Endothelial cell of umbilical vein (primary cell): ENCODE data around the gene GJB1. TPM values are rescaled to one million over a fixed set of nuclear protein-coding genes. Genes with fewer than 3 reads are reported as not detected.

Experiments used
- BruUV-seq: library from RNA; stranded (reverse); fragments of 400-500 nt; replicated peaks from 2 replicates; lab custom pipeline; 2021; lab: Mats Ljungman, UMichigan
- CTCF ChIA-PET: fragments of 300-600, 350-600 bp; sonication (Branson Sonifier 250); formaldehyde crosslinking; loops from one replicate; lab custom pipeline; 2021; ENCODE audit warnings: antibody characterized with exemption, inconsistent platforms; lab: Charles Lee
- POLR2A ChIA-PET: fragments of 300-600, 350-600 bp; sonication (Branson Sonifier 250); formaldehyde crosslinking; loops from one replicate; lab custom pipeline; 2021; ENCODE audit warnings: antibody characterized with exemption, inconsistent platforms; lab: Charles Lee
- DNase-seq: peaks from one replicate; pipeline ENCODE4 v3.0.0-alpha.2; 2011; ENCODE audit warnings: low read depth, low spot score
- FAIRE-seq: peaks from 2 replicates; lab custom pipeline; 2011; peaks lifted over from hg19 to GRCh38; lab: Jason Lieb, UNC
- H2AFZ ChIP-seq: 2 replicates; pipeline ENCODE4 v1.6.0; 2012; ENCODE audit warnings: low read depth, low read length, control low read depth, inconsistent platforms
- H3K27ac ChIP-seq: 2 replicates; pipeline ENCODE4 v1.5.1; 2011; ENCODE audit warnings: low read depth, mild to moderate bottlenecking, control low read depth, low read length, moderate library complexity; ENCODE audit not compliant: insufficient read depth
- H3K27me3 ChIP-seq, 2 experiments: 2 replicates each; pipeline versions ENCODE4 v1.6.0 to v1.6.1; 2011; ENCODE audit warnings: low read length in 2 of 2, mixed read lengths in 1 of 2; ENCODE audit not compliant: control insufficient read depth in 2 of 2, insufficient read depth in 2 of 2
- H3K36me3 ChIP-seq, 2 experiments: 2 replicates in 1 of 2; 3 replicates in 1 of 2; pipeline ENCODE4 v1.5.1; 2011; ENCODE audit warnings: low read length in 2 of 2, mild to moderate bottlenecking in 1 of 2, moderate library complexity in 1 of 2; ENCODE audit not compliant: control insufficient read depth in 2 of 2, insufficient read depth in 2 of 2; ENCODE audit errors: extremely low read depth in 1 of 2
- H3K4me1 ChIP-seq: 3 replicates; pipeline ENCODE4 v1.5.1; 2011; ENCODE audit warnings: mild to moderate bottlenecking, low read length; ENCODE audit not compliant: control insufficient read depth, insufficient read depth; ENCODE audit errors: extremely low read depth
- H3K4me2 ChIP-seq: 2 replicates; pipeline ENCODE4 v1.6.1; 2011; ENCODE audit warnings: low read length, control low read depth, mixed read lengths; ENCODE audit not compliant: insufficient read depth
- H3K4me3 ChIP-seq, 3 experiments: fragments of 200-600 bp in 1 of 3; sonication (generic), shearing (Covaris generic) in 1 of 3; replicated peaks in 1 of 3; 2 replicates each; pipeline ENCODE4 v1.5.1; 2011 to 2016; ENCODE audit warnings: control low read depth in 3 of 3, low read length in 3 of 3, mild to moderate bottlenecking in 2 of 3, inconsistent platforms in 1 of 3, low read depth in 1 of 3, moderate library complexity in 1 of 3; ENCODE audit not compliant: insufficient read depth in 1 of 3
- H3K79me2 ChIP-seq: 2 replicates; pipeline ENCODE4 v1.6.0; 2012; ENCODE audit warnings: low read length, inconsistent platforms; ENCODE audit not compliant: control insufficient read depth, insufficient read depth
- H3K9ac ChIP-seq: replicated peaks from 2 replicates; pipeline ENCODE3; 2011; ENCODE audit warnings: low read length, control low read depth; ENCODE audit not compliant: insufficient read depth; ENCODE audit errors: extremely low read depth
- H3K9me1 ChIP-seq: replicated peaks from 3 replicates; pipeline ENCODE4 v1.6.0; 2011; ENCODE audit warnings: mild to moderate bottlenecking, low read length; ENCODE audit not compliant: control insufficient read depth, insufficient read depth; ENCODE audit errors: extremely low read depth
- H3K9me3 ChIP-seq: replicated peaks from 2 replicates; pipeline ENCODE4 v1.5.1; 2012; ENCODE audit warnings: low read length, inconsistent platforms; ENCODE audit not compliant: control insufficient read depth, insufficient read depth
- H4K20me1 ChIP-seq: replicated peaks from 2 replicates; pipeline ENCODE3; 2011; ENCODE audit warnings: mild to moderate bottlenecking, low read length; ENCODE audit not compliant: control insufficient read depth, insufficient read depth; ENCODE audit errors: extremely low read depth
- CTCF ChIP-seq, 2 donors: IDR thresholded peaks; 1 replicate in 1 of 2; 2 replicates in 1 of 2; pipeline ENCODE4 v1.5.1; 2011; ENCODE audit warnings: low read length in 2 of 2, mild to moderate bottlenecking in 2 of 2, moderate library complexity in 2 of 2, control low read depth in 1 of 2, inconsistent platforms in 1 of 2, low read depth in 1 of 2; ENCODE audit not compliant: insufficient read depth in 1 of 2; ENCODE audit errors: extremely low read depth in 1 of 2
- EZH2 ChIP-seq: IDR thresholded peaks from 2 replicates; pipeline ENCODE4 v1.6.1; 2012; ENCODE audit warnings: borderline replicate concordance, low read depth, mild to moderate bottlenecking, moderate library complexity, low read length, inconsistent platforms; ENCODE audit not compliant: severe bottlenecking
- FOS ChIP-seq: IDR thresholded peaks from 2 replicates; pipeline ENCODE4 v1.6.1; 2011; ENCODE audit warnings: mild to moderate bottlenecking, low read length, moderate library complexity, borderline replicate concordance; ENCODE audit not compliant: insufficient read depth
- GATA2 ChIP-seq: IDR thresholded peaks from 2 replicates; pipeline ENCODE4 v1.7.0; 2011; ENCODE audit warnings: low read depth, mild to moderate bottlenecking, moderate library complexity, mixed read lengths, low read length; ENCODE audit not compliant: insufficient read length, insufficient read depth
- JUN ChIP-seq: IDR thresholded peaks from 2 replicates; pipeline ENCODE4 v1.6.1; 2011; ENCODE audit warnings: borderline replicate concordance, low read depth; ENCODE audit not compliant: insufficient read length, insufficient read depth
- MYC ChIP-seq: IDR thresholded peaks from one replicate; pipeline ENCODE4 v1.6.1; 2011; ENCODE audit warnings: mild to moderate bottlenecking, low read depth, low read length
- POLR2A ChIP-seq: IDR thresholded peaks from 2 replicates; pipeline ENCODE4 v1.6.1; 2012; ENCODE audit warnings: low read depth, mild to moderate bottlenecking, control low read depth, low read length
- POLR2AphosphoS5 ChIP-seq: IDR thresholded peaks from 2 replicates; pipeline ENCODE4 v1.6.1; 2012; ENCODE audit warnings: low read depth, mild to moderate bottlenecking, control low read depth, low read length, moderate library complexity; ENCODE audit not compliant: insufficient read depth
- dilution Hi-C: fragments of 300-500 bp; cut with MboI; formaldehyde crosslinking; loops from one replicate; pipeline ENCODE4 v1.15.0; 2019; ENCODE audit warnings: low sequenced_read_pairs; ENCODE audit not compliant: extremely low pct_ligation_motif_present
- intact Hi-C: fragments of 100-400 bp; cut with micrococcal nuclease; formaldehyde crosslinking; loops from one replicate; pipeline ENCODE4 v1.10.0; 2022
- polyA plus RNA-seq, 4 experiments: library from polyadenylated mRNA; depleted of rRNA in 3 of 4; stranded (reverse) in 3 of 4; unstranded in 1 of 4; fragments of >200 nt; gene quantifications; 2 replicates each; pipeline versions ENCODE4 v1.2.1 to v1.2.3, GENCODE V29; 2011 to 2012; ENCODE audit warnings: missing spikeins in 1 of 4
- total RNA-seq: library from RNA; stranded (reverse); gene quantifications from 2 replicates; pipeline ENCODE4 v1.2.3, GENCODE V29; 2021
- TF ChIP-seq, protein P1 (sequence below): IDR thresholded peaks from 2 replicates; pipeline ENCODE4 v1.6.1; 2011; ENCODE audit not compliant: insufficient read depth, insufficient read length

GJB1 gene
- total and polyA plus RNA-seq, 2 donors (not counting 3 experiments of a cell fraction or from before 2014, with no cell fraction given): not detected

DNA sequence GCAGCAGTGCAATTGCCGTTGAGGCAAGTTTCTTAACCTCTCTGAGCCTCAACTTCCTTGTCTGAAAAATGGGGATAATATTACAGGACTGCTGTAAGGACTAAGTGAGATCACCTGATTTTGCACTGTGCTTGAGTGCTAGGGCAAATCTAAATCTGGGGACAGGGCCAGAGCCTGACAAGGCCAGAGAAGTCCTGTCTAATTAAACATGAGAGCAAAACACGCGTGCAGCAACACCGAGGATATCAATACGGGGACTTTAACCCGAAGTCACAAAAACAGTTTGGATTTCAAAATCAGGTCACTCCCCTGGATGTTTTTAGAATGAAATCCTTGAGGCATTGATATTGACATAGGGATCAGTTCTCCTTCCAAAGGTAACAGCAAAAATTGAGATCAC lies 5.7 kb upstream of the GJB1 start:
- CTCF ChIA-PET: no interaction called here
- no peak overlapping the region for H3K27ac ChIP-seq
- H3K27me3 ChIP-seq: no peaks in the 10 kb centered on the region
- no peaks in the 10 kb centered on the region for H3K9me1 ChIP-seq
- H3K4me2 ChIP-seq: no peak overlapping the region
- H3K9ac ChIP-seq: no peak overlapping the region
- FAIRE-seq (no peak), DNase-seq (no peak)
- dilution Hi-C loops: no loop called here
- no TSS peak for BruUV-seq
- no peak overlapping the region for H3K4me3 ChIP-seq
- no peaks in the 10 kb centered on the region for H4K20me1 ChIP-seq
- no peaks in the 10 kb centered on the region for H3K4me1 ChIP-seq
- no peak overlapping the region for H2AFZ ChIP-seq
- H3K79me2 ChIP-seq: no peaks in the 10 kb centered on the region
- intact Hi-C loops: no loop called here
- TF ChIP-seq JUN (no peak), POLR2AphosphoS5 (no peak), FOS (no peak), CTCF (IDR thresholded peaks at IDR 0.05; ENCODE audit: extremely low read depth in 1 of 2, insufficient read depth in 1 of 2, low read depth in 1 of 2, low read length in 2 of 2) (no peak), POLR2A (no peak), MYC (no peak), GATA2 (no peak), EZH2 (no peak)
- TF ChIP-seq, protein P1, sequence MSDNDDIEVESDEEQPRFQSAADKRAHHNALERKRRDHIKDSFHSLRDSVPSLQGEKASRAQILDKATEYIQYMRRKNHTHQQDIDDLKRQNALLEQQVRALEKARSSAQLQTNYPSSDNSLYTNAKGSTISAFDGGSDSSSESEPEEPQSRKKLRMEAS: no peak
- no peaks in the 10 kb centered on the region for H3K36me3 ChIP-seq
- POLR2A ChIA-PET: no interaction called here
- H3K9me3 ChIP-seq: no peaks in the 10 kb centered on the region
